ENCODE results near the gene CT45A10. TPM values are rescaled to one million over a fixed set of nuclear protein-coding genes. Genes with fewer than 3 reads are reported as not detected.
"Not testable (repeated sequence)": the region's sequence is repeated elsewhere in the genome, so short reads cannot be mapped to it uniquely, and the experiment has no call there.

The CT45A10 gene
- not detected for total RNA-seq

- Histone ChIP-seq H3K36me3 (no peaks in the 10 kb centered on the region), H3K27me3 (replicated peaks; ENCODE audit: insufficient read depth) (no peaks in the 10 kb centered on the region), H3K4me1 (ENCODE audit: control insufficient read depth in 1 of 2, low read depth in 2 of 2) (no peaks in the 10 kb centered on the region), H3K9me3 (no peaks in the 10 kb centered on the region), H3K4me3 (no peak within 1 kb of the TSS), H3K27ac (no peak within 1 kb of the TSS)
- DNase-seq (ENCODE audit: low spot score), result no peak
- no peak for ATAC-seq (ENCODE audit: insufficient number of reproducible peaks, low FRiP score, low read depth)
- TF ChIP-seq CTCF (IDR thresholded peaks at IDR 0.05), result no peak
These were observed at the start of gene CT45A10, which contains the start of gene SAGE1 for GRCh38 chrX:135893294-135893817. Gene CT45A10, minus strand, starts transcription at chrX:135893444. Its CDS starts 8,100 bp downstream, at chrX:135885344. Gene SAGE1, plus strand, starts transcription at chrX:135893716. Its CDS starts 2,527 bp downstream, at chrX:135896243.

- Histone ChIP-seq H3K27ac (no peak overlapping the region), H3K4me1 (ENCODE audit: control insufficient read depth in 1 of 2, low read depth in 2 of 2) (no peaks in the 10 kb centered on the region), H3K36me3 (no peaks in the 10 kb centered on the region), H3K27me3 (replicated peaks; ENCODE audit: insufficient read depth) (no peaks in the 10 kb centered on the region), H3K4me3 (no peak overlapping the region), H3K9me3 (no peaks in the 10 kb centered on the region)
- DNase-seq (ENCODE audit: low spot score) (no peak), ATAC-seq (ENCODE audit: insufficient number of reproducible peaks, low FRiP score, low read depth) (no peak)
- TF ChIP-seq CTCF (IDR thresholded peaks at IDR 0.05), result peak; percentile 21
These were observed 38.6 kb upstream of the CT45A10 start for GRCh38 chrX:135931644-135932487.

GRCh38 chrX:135927897-135928296 lies 34.7 kb upstream of the CT45A10 start:
- Histone ChIP-seq H3K27ac (no peak overlapping the region), H3K27me3 (replicated peaks; ENCODE audit: insufficient read depth) (no peaks in the 10 kb centered on the region), H3K36me3 (no peaks in the 10 kb centered on the region), H3K4me1 (ENCODE audit: control insufficient read depth in 1 of 2, low read depth in 2 of 2) (no peaks in the 10 kb centered on the region), H3K9me3 (no peaks in the 10 kb centered on the region), H3K4me3 (no peak overlapping the region)
- DNase-seq (ENCODE audit: low spot score), result no peak
- TF ChIP-seq CTCF (IDR thresholded peaks at IDR 0.05), result no peak
- no peak for ATAC-seq (ENCODE audit: insufficient number of reproducible peaks, low FRiP score, low read depth)

GRCh38 chrX:135923353-135923752 lies 30.1 kb upstream of the CT45A10 start:
- Histone ChIP-seq H3K27ac (no peak overlapping the region), H3K9me3 (no peaks in the 10 kb centered on the region), H3K36me3 (no peaks in the 10 kb centered on the region), H3K4me1 (ENCODE audit: control insufficient read depth in 1 of 2, low read depth in 2 of 2) (no peaks in the 10 kb centered on the region), H3K4me3 (no peak overlapping the region), H3K27me3 (replicated peaks; ENCODE audit: insufficient read depth) (no peaks in the 10 kb centered on the region)
- no peak for TF ChIP-seq CTCF (IDR thresholded peaks at IDR 0.05)
- ATAC-seq (ENCODE audit: insufficient number of reproducible peaks, low FRiP score, low read depth) (no peak), DNase-seq (ENCODE audit: low spot score) (no peak)

GRCh38 chrX:135920516-135920915 lies 27.3 kb upstream of the CT45A10 start:
- not testable (repeated sequence) for ATAC-seq (ENCODE audit: insufficient number of reproducible peaks, low FRiP score, low read depth); H3K9me3 ChIP-seq; DNase-seq (ENCODE audit: low spot score); H3K27me3 ChIP-seq (replicated peaks; ENCODE audit: insufficient read depth); H3K36me3 ChIP-seq; H3K27ac ChIP-seq; H3K4me3 ChIP-seq; H3K4me1 ChIP-seq (ENCODE audit: control insufficient read depth in 1 of 2, low read depth in 2 of 2)

Measured in thoracic aorta (tissue), 2 donors.